ENCODE data around the gene PPM1H.

PPM1H gene

GRCh38 chr12:62866451-62867082 lies 68.4 kb downstream of the PPM1H start:
- no peak for DNase-seq

GRCh38 chr12:62865937-62866336 lies 69.0 kb downstream of the PPM1H start:
- DNase-seq, result no peak

- no peak for DNase-seq
These were observed 69.9 kb downstream of the PPM1H start for GRCh38 chr12:62865065-62865464.

GRCh38 chr12:62862259-62862881 lies 72.6 kb downstream of the PPM1H start:
- DNase-seq, result no peak

GRCh38 chr12:62861586-62861985 lies 73.4 kb downstream of the PPM1H start:
- DNase-seq, result no peak

GRCh38 chr12:62860501-62861411 lies 74.2 kb downstream of the PPM1H start:
- no peak for DNase-seq

GRCh38 chr12:62860020-62860419 lies 74.9 kb downstream of the PPM1H start:
- DNase-seq, result no peak

- DNase-seq, result no peak
These were observed 75.6 kb downstream of the PPM1H start for GRCh38 chr12:62859321-62859737.

- DNase-seq, result no peak
These were observed 78.5 kb downstream of the PPM1H start for GRCh38 chr12:62856454-62856853.

GRCh38 chr12:62854024-62854423 lies 80.9 kb downstream of the PPM1H start:
- DNase-seq, result no peak

GRCh38 chr12:62849398-62849797 lies 85.6 kb downstream of the PPM1H start:
- DNase-seq, result no peak

- no peak for DNase-seq
These were observed 86.5 kb downstream of the PPM1H start for GRCh38 chr12:62848418-62848817.

GRCh38 chr12:62847709-62848108 lies 87.2 kb downstream of the PPM1H start:
- DNase-seq, result no peak

GRCh38 chr12:62846491-62846890 lies 88.5 kb downstream of the PPM1H start:
- no peak for DNase-seq

GRCh38 chr12:62844915-62845314 lies 90.0 kb downstream of the PPM1H start:
- no peak for DNase-seq

- DNase-seq, result no peak
These were observed 91.2 kb downstream of the PPM1H start for GRCh38 chr12:62843716-62844115.

- no peak for DNase-seq
These were observed 93.1 kb downstream of the PPM1H start for GRCh38 chr12:62841846-62842245.

GRCh38 chr12:62840806-62841205 lies 94.1 kb downstream of the PPM1H start:
- DNase-seq, result no peak

GRCh38 chr12:62839869-62840660 lies 94.9 kb downstream of the PPM1H start:
- no peak for DNase-seq

GRCh38 chr12:62834971-62835547 lies 99.9 kb downstream of the PPM1H start:
- DNase-seq, result no peak

GRCh38 chr12:62834406-62834805 lies 100.5 kb downstream of the PPM1H start:
- no peak for DNase-seq

GRCh38 chr12:62833634-62834033 lies 101.3 kb downstream of the PPM1H start:
- DNase-seq, result no peak

GRCh38 chr12:62832558-62832957 lies 102.4 kb downstream of the PPM1H start:
- DNase-seq, result no peak
